Panc1 (cell line): Measurements from ENCODE around the gene TNFRSF18.

ENCODE experiments used
- POLR2AphosphoS5 ChIP-seq: IDR thresholded peaks from 2 replicates; pipeline ENCODE4 v1.6.1; 2012; ENCODE audit warnings: mild to moderate bottlenecking, low read depth, low read length, moderate library complexity
- TF ChIP-seq, protein P1 (sequence below): fragments of 450-650 bp; IDR thresholded peaks from 2 replicates; pipeline ENCODE4 v1.5.1; 2017; ENCODE audit warnings: mild to moderate bottlenecking
- TF ChIP-seq, protein P2 (sequence below), 2 experiments: IDR thresholded peaks; 2 replicates each; pipeline ENCODE4 v1.6.1; 2011 to 2012; ENCODE audit warnings: low read depth in 2 of 2, control low read depth in 1 of 2, low read length in 1 of 2, mild to moderate bottlenecking in 1 of 2, moderate library complexity in 1 of 2; ENCODE audit not compliant: insufficient read depth in 1 of 2

DNA sequence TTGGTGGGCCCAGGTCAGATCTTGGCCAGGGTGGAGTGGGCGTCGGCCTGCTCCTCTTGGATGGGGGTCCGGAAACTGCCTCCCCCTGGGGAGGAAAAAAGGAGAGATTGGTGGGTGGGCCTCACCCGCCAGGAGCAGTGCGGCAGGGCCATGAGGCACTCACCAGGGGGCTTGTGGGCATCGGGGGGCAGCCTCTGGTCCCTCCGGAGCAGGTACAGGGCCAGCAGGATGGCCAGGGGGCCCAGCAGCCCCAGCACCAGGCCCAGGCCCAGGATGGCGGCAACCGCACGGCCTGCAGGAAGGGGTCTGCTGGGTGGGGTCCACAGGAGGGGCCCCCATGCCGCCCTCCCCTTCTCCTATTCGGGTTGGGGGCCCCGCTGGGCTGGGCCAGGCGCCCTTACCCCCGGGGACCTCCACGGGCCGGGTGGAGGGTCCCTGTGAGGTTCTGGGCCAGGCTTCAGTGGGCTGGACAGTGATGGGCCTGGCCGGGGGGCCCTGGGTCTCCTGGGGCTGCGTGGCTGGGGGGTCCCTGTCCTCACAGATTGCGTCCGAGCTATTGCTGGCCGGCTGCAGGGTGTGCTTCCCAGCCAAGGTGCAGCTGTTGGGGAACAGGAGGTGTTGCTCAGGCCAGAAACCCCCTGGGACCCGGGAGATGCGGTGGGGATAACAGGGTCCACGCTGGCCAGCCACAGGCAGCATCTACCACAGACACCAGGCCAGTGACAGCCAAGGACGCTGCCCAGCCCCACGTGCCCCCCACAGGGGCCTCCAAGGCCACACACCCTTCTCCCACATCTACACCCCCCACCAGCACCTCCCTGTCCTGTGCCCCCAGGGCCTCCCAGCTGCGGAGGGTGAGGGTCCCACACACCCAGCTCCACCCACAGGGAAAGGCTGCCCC lies 5.4 kb upstream of the TNFRSF18 start:
- TF ChIP-seq, protein P1, sequence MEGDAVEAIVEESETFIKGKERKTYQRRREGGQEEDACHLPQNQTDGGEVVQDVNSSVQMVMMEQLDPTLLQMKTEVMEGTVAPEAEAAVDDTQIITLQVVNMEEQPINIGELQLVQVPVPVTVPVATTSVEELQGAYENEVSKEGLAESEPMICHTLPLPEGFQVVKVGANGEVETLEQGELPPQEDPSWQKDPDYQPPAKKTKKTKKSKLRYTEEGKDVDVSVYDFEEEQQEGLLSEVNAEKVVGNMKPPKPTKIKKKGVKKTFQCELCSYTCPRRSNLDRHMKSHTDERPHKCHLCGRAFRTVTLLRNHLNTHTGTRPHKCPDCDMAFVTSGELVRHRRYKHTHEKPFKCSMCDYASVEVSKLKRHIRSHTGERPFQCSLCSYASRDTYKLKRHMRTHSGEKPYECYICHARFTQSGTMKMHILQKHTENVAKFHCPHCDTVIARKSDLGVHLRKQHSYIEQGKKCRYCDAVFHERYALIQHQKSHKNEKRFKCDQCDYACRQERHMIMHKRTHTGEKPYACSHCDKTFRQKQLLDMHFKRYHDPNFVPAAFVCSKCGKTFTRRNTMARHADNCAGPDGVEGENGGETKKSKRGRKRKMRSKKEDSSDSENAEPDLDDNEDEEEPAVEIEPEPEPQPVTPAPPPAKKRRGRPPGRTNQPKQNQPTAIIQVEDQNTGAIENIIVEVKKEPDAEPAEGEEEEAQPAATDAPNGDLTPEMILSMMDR: no peak
- TF ChIP-seq POLR2AphosphoS5: no peak
- TF ChIP-seq, protein P2, sequence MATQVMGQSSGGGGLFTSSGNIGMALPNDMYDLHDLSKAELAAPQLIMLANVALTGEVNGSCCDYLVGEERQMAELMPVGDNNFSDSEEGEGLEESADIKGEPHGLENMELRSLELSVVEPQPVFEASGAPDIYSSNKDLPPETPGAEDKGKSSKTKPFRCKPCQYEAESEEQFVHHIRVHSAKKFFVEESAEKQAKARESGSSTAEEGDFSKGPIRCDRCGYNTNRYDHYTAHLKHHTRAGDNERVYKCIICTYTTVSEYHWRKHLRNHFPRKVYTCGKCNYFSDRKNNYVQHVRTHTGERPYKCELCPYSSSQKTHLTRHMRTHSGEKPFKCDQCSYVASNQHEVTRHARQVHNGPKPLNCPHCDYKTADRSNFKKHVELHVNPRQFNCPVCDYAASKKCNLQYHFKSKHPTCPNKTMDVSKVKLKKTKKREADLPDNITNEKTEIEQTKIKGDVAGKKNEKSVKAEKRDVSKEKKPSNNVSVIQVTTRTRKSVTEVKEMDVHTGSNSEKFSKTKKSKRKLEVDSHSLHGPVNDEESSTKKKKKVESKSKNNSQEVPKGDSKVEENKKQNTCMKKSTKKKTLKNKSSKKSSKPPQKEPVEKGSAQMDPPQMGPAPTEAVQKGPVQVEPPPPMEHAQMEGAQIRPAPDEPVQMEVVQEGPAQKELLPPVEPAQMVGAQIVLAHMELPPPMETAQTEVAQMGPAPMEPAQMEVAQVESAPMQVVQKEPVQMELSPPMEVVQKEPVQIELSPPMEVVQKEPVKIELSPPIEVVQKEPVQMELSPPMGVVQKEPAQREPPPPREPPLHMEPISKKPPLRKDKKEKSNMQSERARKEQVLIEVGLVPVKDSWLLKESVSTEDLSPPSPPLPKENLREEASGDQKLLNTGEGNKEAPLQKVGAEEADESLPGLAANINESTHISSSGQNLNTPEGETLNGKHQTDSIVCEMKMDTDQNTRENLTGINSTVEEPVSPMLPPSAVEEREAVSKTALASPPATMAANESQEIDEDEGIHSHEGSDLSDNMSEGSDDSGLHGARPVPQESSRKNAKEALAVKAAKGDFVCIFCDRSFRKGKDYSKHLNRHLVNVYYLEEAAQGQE (IDR thresholded peaks at IDR 0.05; ENCODE audit: insufficient read depth in 1 of 2, low read depth in 2 of 2, low read length in 1 of 2): no peak
